ENCODE measurements around the gene SLCO4A1. TPM values are rescaled to one million over a fixed set of nuclear protein-coding genes. Genes with fewer than 3 reads are reported as not detected.

Gene SLCO4A1
- total RNA-seq, 2 donors from 2014 or later = 2.9 to 5.0 TPM

GRCh38 chr20:62676976-62677375 is 34.7 kb downstream of the SLCO4A1 start:
- H3K27ac Mint-ChIP-seq = no peak overlapping the region
- H3K4me1 Mint-ChIP-seq = no peaks in the 10 kb centered on the region
- Histone ChIP-seq H3K36me3 (ENCODE audit: control insufficient read depth, insufficient read depth, low read length) (no peaks in the 10 kb centered on the region), H3K27me3 (ENCODE audit: control insufficient read depth, insufficient read depth, low read length, poor library complexity, severe bottlenecking) (no peaks in the 10 kb centered on the region), H3K4me1 (ENCODE audit: control insufficient read depth, insufficient read depth, low read length) (no peaks in the 10 kb centered on the region), H3K27ac (ENCODE audit: low read depth, low read length) (no peak overlapping the region), H3K9me3 (ENCODE audit: control insufficient read depth, low read length) (peaks cover 8% of the 10 kb centered on the region), H3K9ac (ENCODE audit: extremely low read depth, low read length, poor library complexity, severe bottlenecking) (no peak overlapping the region), H3K4me3 (ENCODE audit: low read length) (no peak overlapping the region)
- no peaks in the 10 kb centered on the region for H3K27me3 Mint-ChIP-seq (ENCODE audit: insufficient read depth)
- peaks cover 10% of the 10 kb centered on the region for H3K9me3 Mint-ChIP-seq
- no peak for DNase-seq
- no peaks in the 10 kb centered on the region for H3K36me3 Mint-ChIP-seq (ENCODE audit: low read depth)
- H3K4me3 Mint-ChIP-seq = no peak overlapping the region
- WGBS, 2 experiments (ENCODE audit: insufficient coverage in 1 of 2, insufficient read length in 1 of 2) = 92 to 95% methylated on average over 4 to 9 of the region's 9 CpGs
- TF ChIP-seq CTCF (conservative IDR thresholded peaks at IDR 0.05) = no peak

- no peak overlapping the region for H3K27ac Mint-ChIP-seq
- peaks cover 10% of the 10 kb centered on the region for H3K9me3 Mint-ChIP-seq
- H3K9me3 ChIP-seq (ENCODE audit: control insufficient read depth, low read length) = peaks cover 8% of the 10 kb centered on the region
- no peak overlapping the region for H3K9ac ChIP-seq (ENCODE audit: extremely low read depth, low read length, poor library complexity, severe bottlenecking)
- no peak for TF ChIP-seq CTCF (conservative IDR thresholded peaks at IDR 0.05)
- no peak overlapping the region for H3K27ac ChIP-seq (ENCODE audit: low read depth, low read length)
- no peaks in the 10 kb centered on the region for H3K4me1 ChIP-seq (ENCODE audit: control insufficient read depth, insufficient read depth, low read length)
- H3K4me3 Mint-ChIP-seq = no peak overlapping the region
- DNase-seq = no peak
- no peak overlapping the region for H3K4me3 ChIP-seq (ENCODE audit: low read length)
- 89 to 92% methylated on average over 2 to 10 of the region's 10 CpGs for WGBS, 2 experiments (ENCODE audit: insufficient coverage in 1 of 2, insufficient read length in 1 of 2)
- H3K27me3 ChIP-seq (ENCODE audit: control insufficient read depth, insufficient read depth, low read length, poor library complexity, severe bottlenecking) = no peaks in the 10 kb centered on the region
- H3K36me3 Mint-ChIP-seq (ENCODE audit: low read depth) = no peaks in the 10 kb centered on the region
- no peaks in the 10 kb centered on the region for H3K36me3 ChIP-seq (ENCODE audit: control insufficient read depth, insufficient read depth, low read length)
- H3K27me3 Mint-ChIP-seq (ENCODE audit: insufficient read depth) = no peaks in the 10 kb centered on the region
- no peaks in the 10 kb centered on the region for H3K4me1 Mint-ChIP-seq
Observed at GRCh38 chr20:62677678-62678077, 35.4 kb downstream of the SLCO4A1 start.

GRCh38 chr20:62678553-62678952 is 36.2 kb downstream of the SLCO4A1 start:
- H3K27me3 ChIP-seq (ENCODE audit: control insufficient read depth, insufficient read depth, low read length, poor library complexity, severe bottlenecking) = no peaks in the 10 kb centered on the region
- no peaks in the 10 kb centered on the region for H3K4me1 ChIP-seq (ENCODE audit: control insufficient read depth, insufficient read depth, low read length)
- H3K36me3 ChIP-seq (ENCODE audit: control insufficient read depth, insufficient read depth, low read length) = no peaks in the 10 kb centered on the region
- no peak overlapping the region for H3K4me3 ChIP-seq (ENCODE audit: low read length)
- DNase-seq = no peak
- Mint-ChIP-seq H3K4me1 (no peaks in the 10 kb centered on the region), H3K27me3 (ENCODE audit: insufficient read depth) (no peaks in the 10 kb centered on the region), H3K36me3 (ENCODE audit: low read depth) (no peaks in the 10 kb centered on the region), H3K4me3 (no peak overlapping the region), H3K9me3 (peaks cover 10% of the 10 kb centered on the region), H3K27ac (no peak overlapping the region)
- peaks cover 8% of the 10 kb centered on the region for H3K9me3 ChIP-seq (ENCODE audit: control insufficient read depth, low read length)
- TF ChIP-seq CTCF (conservative IDR thresholded peaks at IDR 0.05) = no peak
- no peak overlapping the region for H3K27ac ChIP-seq (ENCODE audit: low read depth, low read length)
- no peak overlapping the region for H3K9ac ChIP-seq (ENCODE audit: extremely low read depth, low read length, poor library complexity, severe bottlenecking)
- 81 to 91% methylated on average over 7 to 9 of the region's 9 CpGs for WGBS, 2 experiments (ENCODE audit: insufficient coverage in 1 of 2, insufficient read length in 1 of 2)
